ENCODE measurements around the gene TRIM29. TPM values are rescaled to one million over a fixed set of nuclear protein-coding genes. Genes with fewer than 3 reads are reported as not detected.

Gene TRIM29
- total and polyA plus RNA-seq, 10 of the 15 experiments (the other 5 are each of a cell fraction or from before 2014, with no cell fraction given) = 0.08 to 0.67 (median 0.26) TPM; not detected in 5

DNA sequence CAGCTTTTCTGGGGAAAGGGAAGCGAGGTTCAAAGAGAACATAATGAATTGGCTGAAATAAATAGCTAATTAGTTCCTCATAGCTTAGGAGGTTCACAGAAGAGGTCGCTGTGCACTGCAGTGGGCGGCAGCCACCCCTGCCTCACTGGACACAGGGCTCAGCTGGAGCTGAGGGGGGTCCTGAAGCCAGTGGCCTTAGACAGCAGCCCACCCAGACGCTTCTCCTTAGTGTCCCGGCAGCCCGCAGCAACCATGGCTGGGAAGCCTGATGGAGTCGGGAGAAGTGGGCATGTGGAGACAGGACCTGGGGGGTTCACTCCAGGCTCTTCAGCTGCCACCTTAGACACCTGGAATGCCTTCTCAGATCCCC is 75.4 kb downstream of the TRIM29 start (continued):
- TF ChIP-seq SPI1 (IDR thresholded peaks at IDR 0.05; ENCODE audit: borderline replicate concordance, insufficient read depth, low read depth, low read length) = no peak
- TF ChIP-seq, protein P1, sequence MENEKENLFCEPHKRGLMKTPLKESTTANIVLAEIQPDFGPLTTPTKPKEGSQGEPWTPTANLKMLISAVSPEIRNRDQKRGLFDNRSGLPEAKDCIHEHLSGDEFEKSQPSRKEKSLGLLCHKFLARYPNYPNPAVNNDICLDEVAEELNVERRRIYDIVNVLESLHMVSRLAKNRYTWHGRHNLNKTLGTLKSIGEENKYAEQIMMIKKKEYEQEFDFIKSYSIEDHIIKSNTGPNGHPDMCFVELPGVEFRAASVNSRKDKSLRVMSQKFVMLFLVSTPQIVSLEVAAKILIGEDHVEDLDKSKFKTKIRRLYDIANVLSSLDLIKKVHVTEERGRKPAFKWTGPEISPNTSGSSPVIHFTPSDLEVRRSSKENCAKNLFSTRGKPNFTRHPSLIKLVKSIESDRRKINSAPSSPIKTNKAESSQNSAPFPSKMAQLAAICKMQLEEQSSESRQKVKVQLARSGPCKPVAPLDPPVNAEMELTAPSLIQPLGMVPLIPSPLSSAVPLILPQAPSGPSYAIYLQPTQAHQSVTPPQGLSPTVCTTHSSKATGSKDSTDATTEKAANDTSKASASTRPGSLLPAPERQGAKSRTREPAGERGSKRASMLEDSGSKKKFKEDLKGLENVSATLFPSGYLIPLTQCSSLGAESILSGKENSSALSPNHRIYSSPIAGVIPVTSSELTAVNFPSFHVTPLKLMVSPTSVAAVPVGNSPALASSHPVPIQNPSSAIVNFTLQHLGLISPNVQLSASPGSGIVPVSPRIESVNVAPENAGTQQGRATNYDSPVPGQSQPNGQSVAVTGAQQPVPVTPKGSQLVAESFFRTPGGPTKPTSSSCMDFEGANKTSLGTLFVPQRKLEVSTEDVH (IDR thresholded peaks at IDR 0.05; ENCODE audit: low read depth, partially characterized antibody) = no peak
- TF ChIP-seq RB1 (IDR thresholded peaks at IDR 0.05; ENCODE audit: borderline replicate concordance) = no peak

DNA sequence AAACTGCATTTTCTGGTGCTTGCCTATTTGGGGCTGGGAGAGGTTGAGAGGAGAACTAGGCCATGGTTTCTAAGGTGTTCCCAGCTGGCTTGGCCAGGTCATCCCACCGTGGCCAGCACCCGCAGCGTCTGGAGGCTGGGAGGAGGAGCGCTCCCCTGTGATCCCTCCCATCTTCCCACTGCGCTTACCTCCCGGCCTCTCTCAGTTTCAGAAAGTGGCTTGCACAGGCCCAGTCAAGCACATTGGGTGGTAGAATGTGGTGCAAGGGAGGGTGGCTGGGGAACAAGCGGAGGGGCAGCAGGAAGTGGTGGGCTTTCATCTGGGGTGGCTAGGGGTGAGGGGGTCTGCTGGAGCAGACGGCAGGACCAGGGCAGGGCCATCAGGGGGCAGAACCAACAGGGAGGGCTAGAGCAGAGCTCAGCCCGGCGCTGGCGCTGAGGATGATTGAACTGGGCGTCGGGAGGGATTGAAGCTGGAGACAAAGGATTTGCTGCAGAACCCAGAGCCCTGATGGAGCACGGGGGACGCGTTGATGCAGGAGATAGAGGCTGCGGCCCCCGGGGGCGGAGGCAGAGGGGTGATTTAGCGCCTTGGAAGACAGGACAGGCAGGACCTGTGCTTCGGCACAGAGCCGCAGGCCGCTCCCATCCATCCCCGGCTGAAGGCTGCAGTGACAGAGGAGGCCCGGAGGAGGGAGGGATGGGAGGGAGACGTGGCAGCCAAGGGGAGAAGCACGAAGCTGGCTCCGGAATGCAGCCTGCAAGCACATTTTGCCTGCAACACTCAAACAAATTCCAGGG is 76.0 kb downstream of the TRIM29 start:
- H3K27me3 ChIP-seq (replicated peaks in 1 of 2; ENCODE audit: control insufficient read depth in 2 of 2, insufficient read depth in 2 of 2, low read length in 1 of 2) = peaks cover 2 to 3% of the 10 kb centered on the region in 2 experiments
- SMC1A ChIA-PET (ENCODE audit: uncharacterized antibody, unreplicated experiment) = no interaction called here
- intact Hi-C loops (cut with micrococcal nuclease; ENCODE audit: unreplicated experiment) = no loop called here
- H3K4me2 ChIP-seq (ENCODE audit: control insufficient read depth, insufficient read depth) = no peak overlapping the region
- 33% methylated on average over 21 of the region's 28 CpGs for WGBS (ENCODE audit: insufficient coverage, insufficient replicate concordance, low lambda C conversion rate, missing lambda C conversion rate)
- ATAC-seq (no peak), FAIRE-seq (no peak), DNase-seq (ENCODE audit: low read depth, low spot score) (no peak)
- H3K4me3 ChIP-seq = no peak overlapping the region
- H3K36me3 ChIP-seq (ENCODE audit: control insufficient read depth in 2 of 2, insufficient read depth in 2 of 2, low read length in 1 of 2) = no peaks in the 10 kb centered on the region
- TF ChIP-seq, protein P2, sequence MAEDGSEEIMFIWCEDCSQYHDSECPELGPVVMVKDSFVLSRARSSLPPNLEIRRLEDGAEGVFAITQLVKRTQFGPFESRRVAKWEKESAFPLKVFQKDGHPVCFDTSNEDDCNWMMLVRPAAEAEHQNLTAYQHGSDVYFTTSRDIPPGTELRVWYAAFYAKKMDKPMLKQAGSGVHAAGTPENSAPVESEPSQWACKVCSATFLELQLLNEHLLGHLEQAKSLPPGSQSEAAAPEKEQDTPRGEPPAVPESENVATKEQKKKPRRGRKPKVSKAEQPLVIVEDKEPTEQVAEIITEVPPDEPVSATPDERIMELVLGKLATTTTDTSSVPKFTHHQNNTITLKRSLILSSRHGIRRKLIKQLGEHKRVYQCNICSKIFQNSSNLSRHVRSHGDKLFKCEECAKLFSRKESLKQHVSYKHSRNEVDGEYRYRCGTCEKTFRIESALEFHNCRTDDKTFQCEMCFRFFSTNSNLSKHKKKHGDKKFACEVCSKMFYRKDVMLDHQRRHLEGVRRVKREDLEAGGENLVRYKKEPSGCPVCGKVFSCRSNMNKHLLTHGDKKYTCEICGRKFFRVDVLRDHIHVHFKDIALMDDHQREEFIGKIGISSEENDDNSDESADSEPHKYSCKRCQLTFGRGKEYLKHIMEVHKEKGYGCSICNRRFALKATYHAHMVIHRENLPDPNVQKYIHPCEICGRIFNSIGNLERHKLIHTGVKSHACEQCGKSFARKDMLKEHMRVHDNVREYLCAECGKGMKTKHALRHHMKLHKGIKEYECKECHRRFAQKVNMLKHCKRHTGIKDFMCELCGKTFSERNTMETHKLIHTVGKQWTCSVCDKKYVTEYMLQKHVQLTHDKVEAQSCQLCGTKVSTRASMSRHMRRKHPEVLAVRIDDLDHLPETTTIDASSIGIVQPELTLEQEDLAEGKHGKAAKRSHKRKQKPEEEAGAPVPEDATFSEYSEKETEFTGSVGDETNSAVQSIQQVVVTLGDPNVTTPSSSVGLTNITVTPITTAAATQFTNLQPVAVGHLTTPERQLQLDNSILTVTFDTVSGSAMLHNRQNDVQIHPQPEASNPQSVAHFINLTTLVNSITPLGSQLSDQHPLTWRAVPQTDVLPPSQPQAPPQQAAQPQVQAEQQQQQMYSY (CRISPR knock-in tag; IDR thresholded peaks at IDR 0.05) = no peak
- TF ChIP-seq NR2C1 (IDR thresholded peaks at IDR 0.05) (no peak), ZNF207 (IDR thresholded peaks at IDR 0.05; ENCODE audit: borderline replicate concordance) (no peak), NR2F1 (conservative IDR thresholded peaks at IDR 0.05) (no peak), ZNF622 (IDR thresholded peaks at IDR 0.05) (no peak), ZNF24 (IDR thresholded peaks at IDR 0.05) (no peak), GATAD2B (conservative IDR thresholded peaks at IDR 0.05; ENCODE audit: low read depth) (no peak), SMAD5 (IDR thresholded peaks at IDR 0.05; ENCODE audit: low read depth) (no peak)
- H2AFZ ChIP-seq (ENCODE audit: control insufficient read depth, low read depth, low read length) = no peak overlapping the region
- no peak overlapping the region for H3K27ac ChIP-seq (ENCODE audit: control insufficient read depth, insufficient read depth)
- CTCF ChIA-PET = interaction anchor here (0.6 kb wide), 1 partner anchor 109 kb away, joined by 3 read pairs; no protein-coding TSS in a partner anchor
- no TSS peak for BruUV-seq (replicated peaks)
- POLR2A ChIA-PET = no interaction called here
- no peaks in the 10 kb centered on the region for H3K9me3 ChIP-seq (replicated peaks; ENCODE audit: control insufficient read depth, insufficient read depth, low read length)
- RAD21 ChIA-PET (ENCODE audit: unreplicated experiment) = no interaction called here
- H3K9ac ChIP-seq (ENCODE audit: control insufficient read depth, insufficient read depth, low read length) = no peak overlapping the region
- H3K4me1 ChIP-seq (ENCODE audit: control insufficient read depth, insufficient read depth, low read length) = peaks cover 6% of the 10 kb centered on the region
- no peaks in the 10 kb centered on the region for H3K79me2 ChIP-seq (ENCODE audit: control insufficient read depth, insufficient read depth, low read length)
- in situ Hi-C loops (cut with MboI) = no loop called here
- H4K20me1 ChIP-seq (ENCODE audit: control insufficient read depth, insufficient read depth) = no peaks in the 10 kb centered on the region
